ENCODE results near the gene GAN.
"Not testable (repeated sequence)": the region's sequence is repeated elsewhere in the genome, so short reads cannot be mapped to it uniquely, and the experiment has no call there.

Gene GAN

DNA sequence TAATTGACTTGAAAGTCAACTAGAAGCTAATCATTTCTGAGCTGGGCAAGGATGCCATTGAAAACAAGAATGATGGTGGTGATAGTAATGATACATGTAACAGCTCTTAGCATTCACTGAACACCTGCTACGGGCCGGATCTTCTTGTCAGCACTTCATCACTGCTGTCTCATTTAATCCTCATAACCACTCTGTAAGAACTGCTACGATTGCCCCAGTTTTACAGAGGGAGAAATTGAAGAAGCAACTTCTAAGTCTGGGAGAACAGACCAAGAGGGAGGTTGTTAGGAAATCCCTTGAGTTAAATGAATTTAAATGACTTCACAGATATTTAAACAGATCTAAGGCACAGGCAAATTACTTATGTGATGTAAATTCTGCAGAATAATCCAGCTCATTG, 7.0 kb upstream of the GAN start:
- no peak for DNase-seq (ENCODE audit: low spot score)

DNA sequence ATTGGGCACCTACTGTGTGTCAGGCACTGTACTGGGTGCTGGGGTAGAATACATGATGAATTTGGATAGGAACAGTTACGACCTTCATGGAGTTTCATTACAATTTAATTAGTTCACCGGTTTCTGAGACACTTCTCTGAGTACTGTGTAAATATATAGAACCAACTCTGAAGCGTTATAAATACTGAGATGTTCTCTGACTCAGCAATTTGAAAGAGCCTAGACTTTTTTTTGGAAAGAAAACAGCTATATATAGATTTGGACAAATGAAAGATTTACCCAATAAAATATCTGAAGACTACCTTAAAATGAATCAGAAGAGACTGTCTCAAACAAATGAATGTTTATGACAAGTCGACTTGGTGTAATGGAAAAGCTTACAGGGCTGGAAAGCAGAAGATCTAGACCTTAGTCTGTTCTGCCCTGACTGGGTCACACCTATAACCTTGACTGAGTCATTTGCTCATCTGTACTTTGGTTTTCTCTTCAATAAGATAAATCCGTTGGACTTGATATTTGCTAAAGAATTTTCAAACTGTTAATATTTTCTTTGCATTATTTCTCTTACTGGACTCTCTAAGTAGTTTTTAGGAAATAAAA, 4.6 kb upstream of the GAN start:
- no peak for DNase-seq (ENCODE audit: low spot score)

GRCh38 chr16:81311762-81312161, 3.0 kb upstream of the GAN start:
- DNase-seq (ENCODE audit: low spot score), result no peak

DNA sequence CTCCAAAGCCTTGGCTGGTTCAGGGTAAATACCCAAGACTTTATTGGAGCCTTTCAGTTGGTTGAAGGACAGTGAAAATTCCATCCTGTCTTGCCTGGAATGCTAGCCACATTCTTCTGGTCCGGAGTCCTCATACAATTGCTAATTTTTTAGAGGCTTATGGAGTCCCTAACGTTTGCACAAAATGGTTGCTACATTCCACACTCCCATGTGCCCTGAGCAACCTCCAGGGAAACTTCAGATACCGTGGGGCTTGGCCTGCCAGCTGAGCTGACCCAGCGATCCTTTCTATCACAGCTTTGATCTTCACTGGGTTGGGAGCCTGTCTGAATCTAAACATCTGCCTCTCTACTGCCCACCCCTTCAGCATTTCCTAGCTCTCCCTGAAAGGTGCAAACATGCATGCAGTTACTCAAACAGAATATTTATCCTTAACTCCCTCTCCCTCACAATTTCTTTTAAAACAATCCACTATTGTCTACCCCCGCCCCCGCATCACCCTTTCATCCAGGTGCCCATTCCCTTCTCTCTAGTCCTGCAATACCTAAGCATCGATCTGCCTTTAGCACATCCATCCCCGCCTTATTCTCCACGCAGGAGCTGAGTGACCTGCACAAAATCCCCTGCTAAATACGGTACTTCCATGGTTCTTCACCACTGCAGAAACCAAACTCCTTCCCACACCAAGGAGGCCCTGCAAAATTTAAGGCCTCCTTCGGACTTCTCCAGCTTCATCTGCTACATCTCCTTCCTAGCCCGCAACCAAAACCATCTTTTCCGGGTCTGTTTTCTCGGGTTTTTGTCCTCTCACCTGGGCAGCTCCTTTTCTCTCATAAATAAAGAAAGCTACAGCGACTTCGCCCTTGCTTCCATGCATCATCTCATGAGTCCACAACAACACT, 810 bp upstream of the GAN start:
- no peak for DNase-seq (ENCODE audit: low spot score)

- DNase-seq (ENCODE audit: low spot score), result peak; percentile 79
Observed at GRCh38 chr16:81315271-81316175, 761 bp downstream of the GAN start.

DNA sequence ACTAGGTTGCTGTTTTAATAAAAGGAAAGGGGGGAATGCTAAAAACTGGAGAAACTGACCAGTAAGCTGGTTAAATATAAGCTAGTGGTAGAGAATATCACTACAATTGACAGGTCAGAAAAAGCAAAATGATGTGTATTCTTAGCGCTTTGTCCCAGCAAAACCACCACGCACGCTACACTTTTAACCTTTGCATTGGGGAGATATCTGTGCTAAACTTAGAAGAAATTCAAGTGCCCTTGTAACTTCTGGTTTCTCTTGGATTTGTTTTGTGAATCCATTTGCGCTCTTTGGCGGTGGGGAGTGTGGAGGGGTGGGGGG, 1.4 kb downstream of the GAN start:
- no peak for DNase-seq (ENCODE audit: low spot score)

DNA sequence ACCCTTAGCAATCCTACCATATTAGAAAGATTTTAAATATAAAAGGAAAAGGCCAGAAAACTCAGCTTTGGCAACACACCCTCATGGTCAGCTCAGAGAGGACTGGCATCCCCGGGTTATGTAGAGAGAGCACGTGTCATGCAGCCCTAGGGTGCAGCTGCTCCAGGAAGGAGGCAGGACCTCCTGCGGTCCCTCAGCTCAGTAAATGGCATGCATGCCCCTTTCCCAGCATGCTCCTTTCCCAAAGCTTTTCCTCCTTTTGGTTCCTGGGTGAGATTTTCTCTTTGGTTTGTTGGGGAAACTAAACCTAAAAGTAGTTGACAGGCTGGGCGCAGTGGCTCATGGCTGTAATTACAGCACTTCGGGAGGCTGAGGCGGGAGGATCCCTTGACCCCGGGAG, 3.9 kb downstream of the GAN start:
- DNase-seq (ENCODE audit: low spot score), result no peak

- peak; percentile 61 for DNase-seq (ENCODE audit: low spot score)
Observed at GRCh38 chr16:81319221-81319912, 4.6 kb downstream of the GAN start.

- no peak for DNase-seq (ENCODE audit: low spot score)
Observed at GRCh38 chr16:81321039-81321438, 6.3 kb downstream of the GAN start.

- no peak for DNase-seq (ENCODE audit: low spot score)
Observed at GRCh38 chr16:81321536-81321935, 6.8 kb downstream of the GAN start.

DNA sequence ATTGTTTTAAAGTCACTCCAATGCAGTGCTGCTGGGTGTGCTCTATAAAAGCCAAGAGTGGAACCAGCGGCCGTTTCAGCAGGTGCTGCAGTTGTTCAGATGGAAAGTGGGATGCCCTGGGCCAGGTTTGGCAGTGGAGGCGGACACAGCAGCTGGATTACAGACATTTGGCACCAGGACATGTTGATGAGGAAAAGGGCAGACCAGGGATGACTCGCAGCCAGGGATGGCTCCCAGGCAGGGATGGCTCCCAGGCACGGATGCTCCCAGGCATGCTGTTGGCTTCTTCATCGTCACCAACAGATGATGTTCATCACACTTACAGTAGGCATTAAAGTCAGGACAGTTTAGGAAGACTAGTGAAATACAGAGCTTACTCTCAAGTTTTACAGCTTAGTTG, 10.0 kb downstream of the GAN start:
- DNase-seq (ENCODE audit: low spot score), result peak; percentile 57

DNA sequence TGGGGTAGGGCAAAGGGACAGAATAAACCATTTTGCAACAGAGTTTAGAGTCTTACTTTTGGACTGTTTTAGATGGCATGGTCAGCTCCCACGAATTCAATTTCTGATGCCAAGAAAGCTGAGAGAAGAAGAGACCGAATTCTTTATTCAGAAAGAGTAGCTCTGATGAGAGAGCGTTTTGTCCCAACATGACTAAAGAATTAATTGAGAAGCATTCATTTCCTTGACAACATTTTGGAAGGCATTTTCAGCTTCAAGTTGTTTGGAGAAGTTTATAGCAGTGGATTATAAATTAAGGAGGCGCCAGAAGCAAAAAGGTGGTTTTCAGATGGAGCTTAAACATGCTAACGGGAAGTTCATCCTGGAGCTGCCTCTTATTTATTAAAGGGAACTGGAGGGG, 12.2 kb downstream of the GAN start:
- no peak for DNase-seq (ENCODE audit: low spot score)

DNA sequence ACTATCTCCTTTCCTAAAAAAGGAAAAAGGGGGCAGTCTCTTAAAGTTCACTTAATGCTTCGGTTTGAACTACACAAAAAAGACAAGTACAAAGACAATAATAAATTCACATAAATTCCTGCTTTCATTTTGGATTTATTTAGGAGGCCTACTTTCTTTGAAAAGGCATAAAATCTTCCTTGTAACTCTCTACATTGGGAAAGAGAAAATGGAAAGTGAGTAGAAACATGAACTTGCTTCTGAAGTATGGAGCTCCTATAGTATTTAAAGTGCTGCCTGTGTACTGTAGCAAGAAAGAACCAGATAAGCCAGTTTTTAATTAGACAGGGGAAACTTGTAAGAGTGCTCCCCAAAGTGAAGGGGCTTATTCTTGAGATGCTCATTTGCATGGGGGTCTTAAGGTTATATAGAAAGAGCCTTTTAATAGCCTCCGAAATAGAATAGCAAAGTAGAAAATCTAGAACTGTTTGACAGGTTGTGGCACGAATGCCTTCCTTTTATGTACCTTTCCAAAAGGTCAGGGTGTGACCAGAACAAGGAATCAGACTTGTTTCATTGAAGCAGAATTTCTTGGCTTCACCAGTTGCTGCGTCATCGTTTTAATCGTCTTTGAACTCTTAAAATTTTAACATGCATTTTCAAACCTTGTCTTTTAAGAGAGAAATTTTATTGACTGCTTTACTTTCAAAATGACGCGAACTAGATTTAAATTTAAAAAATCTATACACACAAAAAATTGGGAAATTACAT, 12.9 kb downstream of the GAN start:
- DNase-seq (ENCODE audit: low spot score), result no peak

GRCh38 chr16:81329947-81330346, 15.2 kb downstream of the GAN start:
- DNase-seq (ENCODE audit: low spot score), result no peak

GRCh38 chr16:81333356-81333755, 18.6 kb downstream of the GAN start:
- DNase-seq (ENCODE audit: low spot score), result no peak

DNA sequence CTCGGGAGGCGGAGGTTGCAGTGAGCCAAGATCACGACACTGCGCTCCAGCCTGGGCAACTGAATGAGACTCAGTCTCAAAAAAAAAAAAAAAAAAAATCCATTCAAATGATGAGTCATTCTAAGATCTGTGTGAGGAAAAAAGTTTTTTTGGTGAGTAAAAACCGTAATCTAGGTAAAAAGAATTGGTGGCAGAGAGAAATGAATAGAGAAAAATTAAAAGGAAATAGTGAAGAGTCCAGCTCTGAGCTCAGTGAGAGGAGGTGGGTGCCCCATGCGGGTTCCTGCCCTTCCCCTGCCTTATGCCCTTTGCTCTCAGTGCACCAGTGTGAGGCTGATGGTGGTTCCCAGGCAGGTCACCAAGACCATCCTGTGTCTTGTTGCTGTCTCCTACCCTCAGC, 20.9 kb downstream of the GAN start:
- DNase-seq (ENCODE audit: low spot score), result no peak

GRCh38 chr16:81337097-81337496, 22.3 kb downstream of the GAN start:
- no peak for DNase-seq (ENCODE audit: low spot score)

DNA sequence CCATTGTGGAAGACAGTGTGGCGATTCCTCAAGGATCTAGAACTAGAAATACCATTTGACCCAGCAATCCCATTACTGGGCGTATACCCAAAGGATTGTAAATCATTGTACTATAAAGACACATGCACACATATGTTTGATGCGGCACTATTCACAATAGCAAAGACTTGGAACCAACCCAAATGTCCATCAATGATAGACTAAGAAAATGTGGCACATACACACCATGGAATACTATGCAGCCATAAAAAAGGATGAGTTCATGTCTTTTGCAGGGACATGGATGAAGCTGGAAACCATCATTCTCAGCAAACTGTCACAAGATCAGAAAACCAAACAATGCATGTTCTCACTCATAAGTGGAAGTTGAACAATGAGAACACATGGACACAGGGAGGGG, 30.4 kb downstream of the GAN start:
- not testable (repeated sequence) for DNase-seq (ENCODE audit: low spot score)

GRCh38 chr16:81347425-81347824, 32.7 kb downstream of the GAN start:
- no peak for DNase-seq (ENCODE audit: low spot score)

- DNase-seq (ENCODE audit: low spot score), result no peak
Observed at GRCh38 chr16:81349608-81350305, 35.0 kb downstream of the GAN start.

DNA sequence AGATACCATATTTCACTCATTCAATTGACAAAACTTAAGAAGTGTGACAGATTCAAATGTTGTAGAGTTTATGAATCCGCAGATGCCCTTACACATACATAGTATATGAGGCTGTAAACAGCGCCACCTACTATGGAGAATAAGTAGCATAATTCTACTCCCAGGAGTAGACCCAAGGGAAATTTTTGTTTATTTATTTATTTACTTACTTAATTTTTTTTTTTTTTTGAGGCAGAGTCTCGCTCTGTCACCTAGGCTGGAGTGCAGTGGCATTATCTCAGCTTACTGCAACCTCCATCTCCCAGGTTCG, 35.5 kb downstream of the GAN start:
- no peak for DNase-seq (ENCODE audit: low spot score)
